Fibroblast of gingiva (primary cell): ENCODE data around the gene RIMBP2.
"Not testable (repeated sequence)": the region's sequence is repeated elsewhere in the genome, so short reads cannot be mapped to it uniquely, and the experiment has no call there.

ENCODE experiments used
- DNase-seq: peaks from one replicate; pipeline ENCODE4 v3.0.0-alpha.2; 2011; ENCODE audit warnings: low read depth

Gene RIMBP2

DNA sequence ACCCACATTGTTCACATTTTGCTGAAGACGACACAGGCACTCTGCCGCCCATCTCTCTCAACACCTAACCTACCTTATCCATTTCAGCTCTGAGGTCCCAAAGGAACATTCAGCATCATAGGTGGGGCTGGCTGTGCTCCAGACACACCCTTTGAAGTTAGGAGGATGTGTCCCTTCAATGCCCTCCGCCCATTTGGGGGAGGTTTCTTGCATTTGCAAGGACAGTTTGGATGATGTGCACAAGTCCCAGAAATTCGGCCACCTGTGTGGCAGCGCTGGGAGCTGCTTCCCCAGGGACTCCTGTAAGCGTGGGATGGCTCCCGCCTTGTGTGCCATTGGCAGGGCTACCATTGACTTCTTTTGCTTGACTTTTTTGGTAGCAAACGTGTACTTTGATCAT is 113.8 kb downstream of the RIMBP2 start:
- no peak for DNase-seq

DNA sequence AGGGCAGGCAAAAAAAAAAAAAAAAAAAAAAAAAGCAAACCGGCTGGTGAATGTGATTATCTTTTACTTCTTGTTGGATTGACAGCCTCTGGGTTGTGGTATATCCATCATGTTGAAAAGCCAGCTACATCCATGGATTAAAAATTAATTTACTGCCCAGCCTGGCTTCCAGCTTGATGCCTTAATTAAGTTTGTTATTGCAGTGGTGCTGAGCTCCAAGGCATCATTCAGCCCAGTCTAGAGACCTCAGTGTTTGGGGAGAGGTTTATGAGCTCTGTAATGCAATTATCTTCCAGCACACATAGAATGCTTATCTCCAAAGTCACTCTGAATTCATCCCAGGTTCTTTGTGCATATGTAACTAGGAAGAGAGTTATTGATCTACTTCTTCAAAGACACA is 114.8 kb downstream of the RIMBP2 start:
- DNase-seq = no peak

DNA sequence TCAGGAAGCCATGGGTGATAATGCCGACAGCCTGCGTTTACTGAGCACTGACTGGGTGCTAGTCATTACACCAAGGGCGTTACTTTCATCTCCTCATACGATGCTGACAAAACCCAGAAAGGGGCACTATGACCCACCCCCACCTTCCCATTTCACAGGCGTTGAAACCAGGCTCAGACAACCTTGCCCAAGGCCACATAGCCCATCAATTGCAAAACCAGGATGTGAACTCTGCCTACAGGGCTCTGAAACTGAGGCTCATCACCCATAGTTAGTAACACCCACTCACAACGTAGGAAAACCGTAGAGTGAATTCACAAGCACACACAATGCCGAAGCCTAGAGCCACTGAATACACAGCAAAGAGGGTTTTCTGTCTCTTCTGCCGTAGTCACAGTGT is 119.9 kb downstream of the RIMBP2 start:
- no peak for DNase-seq

DNA sequence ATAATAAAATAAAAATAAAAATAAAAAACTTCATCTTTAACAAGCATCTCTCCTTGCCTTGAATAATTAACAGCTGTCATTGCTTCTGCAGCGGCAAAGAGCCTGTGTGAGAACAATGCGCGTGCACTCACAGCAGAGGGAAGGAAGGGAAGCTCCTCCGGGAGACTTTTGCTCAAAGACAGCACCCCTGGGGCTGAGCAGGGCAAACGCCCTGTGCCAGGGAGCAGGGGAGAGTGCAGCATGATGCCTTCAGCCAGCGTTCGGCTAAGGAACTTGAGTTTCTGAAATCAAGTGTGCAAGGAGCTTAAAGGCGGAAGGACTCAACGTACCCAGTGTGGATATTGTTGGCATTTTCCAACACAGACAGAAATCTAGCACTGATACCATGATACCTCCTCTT is 120.5 kb downstream of the RIMBP2 start:
- DNase-seq = no peak

DNA sequence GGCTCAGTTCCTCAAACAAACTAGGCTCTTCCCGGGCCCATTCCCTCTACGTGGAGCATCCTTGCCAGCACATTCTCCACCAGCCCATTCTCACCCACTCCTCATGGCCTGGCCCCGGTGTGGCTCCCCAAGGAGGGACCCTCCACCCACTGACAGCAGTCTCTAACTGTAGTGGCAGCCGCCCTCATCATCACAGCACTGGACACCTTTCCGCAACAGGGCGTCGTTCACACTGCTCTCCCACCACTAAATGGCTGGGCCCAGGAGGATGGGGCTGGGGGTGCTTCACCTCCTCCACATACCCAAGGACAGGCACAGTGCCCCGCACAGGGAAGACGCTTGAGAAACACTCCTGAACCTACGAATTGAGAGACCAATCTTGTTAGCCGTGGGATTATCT is 123.0 kb downstream of the RIMBP2 start:
- no peak for DNase-seq

DNA sequence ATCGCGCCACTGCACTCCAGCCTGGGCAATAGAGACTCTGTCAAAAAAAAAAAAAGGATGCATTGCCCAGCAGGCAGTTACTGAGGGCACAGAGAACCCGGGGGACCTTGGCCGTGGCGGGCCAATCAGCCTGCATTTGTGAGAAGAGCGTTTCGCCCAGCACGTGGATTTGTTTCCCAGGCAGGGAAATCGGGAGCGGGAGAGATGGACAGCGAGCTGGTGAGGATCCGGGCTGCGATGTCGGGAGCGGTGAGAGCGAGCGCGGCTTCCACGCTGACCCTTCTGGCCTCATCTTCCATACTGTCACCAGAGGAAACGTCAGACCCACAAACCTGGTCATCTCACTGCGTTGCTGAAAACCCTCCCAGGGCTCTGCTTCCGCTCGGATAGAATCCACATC is 123.5 kb downstream of the RIMBP2 start:
- no peak for DNase-seq

DNA sequence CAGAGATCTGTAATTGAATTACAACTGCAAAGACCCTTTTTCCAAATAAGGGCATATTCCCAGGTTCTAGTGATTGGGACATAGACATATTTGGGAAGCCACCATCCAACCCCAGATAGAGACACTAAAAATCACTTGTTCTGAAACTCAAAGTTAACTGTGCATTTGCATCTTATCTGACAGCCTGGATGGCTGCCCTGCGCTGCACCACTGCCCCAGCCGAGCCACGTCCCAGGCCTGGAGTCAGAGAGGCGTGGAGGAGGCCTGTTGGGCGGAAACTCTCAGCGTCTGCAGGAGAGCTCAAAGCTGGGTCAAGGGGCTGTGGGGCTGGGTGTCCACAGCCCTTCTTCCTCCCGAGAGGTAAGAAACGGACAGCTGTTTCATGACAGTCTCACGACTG is 124.4 kb downstream of the RIMBP2 start:
- DNase-seq = no peak

DNA sequence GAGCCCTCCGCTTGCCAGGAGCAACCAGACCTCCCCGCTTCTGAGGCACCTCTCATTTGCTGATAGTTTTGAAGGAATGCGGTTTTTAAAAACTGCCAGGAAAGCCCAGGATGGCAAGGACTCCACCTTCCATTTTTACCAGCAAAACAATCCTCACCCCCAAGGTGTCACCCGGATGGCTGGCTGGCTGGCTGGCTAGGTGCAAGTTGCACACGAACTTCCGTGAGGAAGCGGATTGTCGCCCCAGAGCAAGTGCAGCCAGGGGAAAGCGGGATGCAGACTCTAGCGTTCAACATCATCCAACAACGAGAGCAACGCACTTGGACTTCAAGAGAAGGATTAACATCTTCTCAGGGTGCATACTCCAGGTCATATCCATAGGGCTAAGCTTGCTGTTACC is 125.4 kb downstream of the RIMBP2 start:
- DNase-seq = no peak

DNA sequence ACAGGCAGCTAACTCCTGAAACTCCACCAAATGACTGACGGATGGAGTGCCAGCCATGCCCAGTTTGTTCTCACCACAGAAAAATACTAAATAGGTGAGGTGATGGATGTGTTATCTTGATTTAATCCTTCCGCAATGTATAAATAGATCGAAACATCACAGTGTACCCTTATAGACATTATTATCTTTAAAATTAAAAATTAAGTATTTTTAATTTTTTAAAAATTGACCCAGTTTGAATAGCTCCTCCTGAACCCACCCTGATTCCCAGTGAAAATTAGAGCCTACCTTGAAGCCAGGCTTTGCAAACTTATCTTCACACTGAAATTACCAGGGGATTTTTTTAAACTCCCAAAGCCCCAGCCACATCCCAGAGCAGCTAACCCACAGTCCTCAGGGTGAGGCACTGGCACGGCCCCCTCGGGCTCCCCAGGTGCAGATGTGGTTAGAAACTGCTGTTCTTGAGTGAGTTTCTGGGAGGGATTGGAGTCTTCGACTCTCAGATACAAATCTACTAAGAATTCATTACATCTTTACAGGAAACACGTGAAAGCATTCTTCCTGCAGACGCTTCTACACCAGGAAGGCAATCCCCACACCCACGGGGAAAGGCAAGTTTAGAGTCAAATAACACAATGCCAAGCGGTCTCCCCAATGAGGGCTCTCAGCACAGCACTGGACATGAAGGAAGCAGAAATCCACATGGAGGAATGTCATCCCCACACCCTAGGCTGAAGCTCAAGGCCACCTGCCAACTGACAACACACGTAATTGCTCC is 126.4 kb downstream of the RIMBP2 start:
- DNase-seq = no peak

DNA sequence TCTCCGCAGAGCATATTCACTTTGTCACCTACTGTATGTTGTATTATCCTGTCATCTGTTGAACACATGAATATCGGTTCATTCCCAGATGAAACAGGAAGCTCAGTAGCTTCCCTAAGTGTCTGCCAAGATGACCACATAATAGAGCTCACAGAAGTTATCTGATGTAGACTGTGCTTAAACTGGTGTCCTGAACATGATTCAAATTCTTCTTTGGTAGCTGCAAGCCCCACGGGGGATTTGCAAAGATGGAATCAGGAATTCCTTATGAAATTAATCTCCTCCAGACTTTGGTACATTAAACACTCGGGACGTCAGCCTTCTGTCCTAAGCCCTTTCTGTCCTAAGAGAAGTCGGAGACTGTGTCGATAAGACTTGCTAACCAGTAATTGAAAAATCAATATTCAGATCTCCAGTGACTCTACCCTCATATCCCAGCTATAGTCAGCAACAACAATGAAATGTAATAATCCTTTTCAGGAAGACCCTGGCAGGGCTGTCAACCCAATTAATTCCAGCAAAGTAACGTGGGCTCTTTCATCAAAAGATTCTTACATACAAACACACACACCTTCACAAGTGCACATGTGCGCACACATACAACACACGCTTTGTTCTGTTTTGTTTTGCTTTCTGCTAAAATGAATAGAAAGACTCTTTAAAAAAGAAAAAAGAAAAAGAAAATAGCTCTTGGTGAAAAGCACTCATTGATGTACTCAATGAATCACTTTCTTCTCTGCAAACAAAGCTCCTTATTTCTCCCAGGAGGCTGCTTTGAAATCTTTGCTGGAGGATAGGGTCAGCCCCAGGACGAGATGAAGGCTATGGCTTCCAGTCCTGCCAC is 127.2 kb downstream of the RIMBP2 start:
- no peak for DNase-seq

DNA sequence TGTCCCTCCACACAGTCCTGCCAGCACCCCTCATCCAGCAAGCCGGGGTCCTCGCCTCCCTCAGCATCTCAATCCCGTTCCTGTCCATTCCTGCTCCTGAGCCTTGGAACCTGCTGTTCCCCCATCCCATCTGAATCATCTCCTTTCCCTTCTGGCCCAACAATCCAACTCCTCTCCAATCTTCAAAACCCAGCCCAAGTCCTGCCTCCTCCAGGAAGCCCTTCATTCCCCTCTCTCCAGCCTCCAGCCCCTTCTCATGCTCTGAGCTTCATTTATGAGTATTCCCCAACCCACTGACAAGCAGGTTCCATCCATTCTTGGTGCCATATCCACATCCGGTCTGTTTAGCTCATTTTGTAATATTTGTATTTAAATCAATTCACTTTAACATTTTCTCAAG is 128.1 kb downstream of the RIMBP2 start:
- DNase-seq = no peak

DNA sequence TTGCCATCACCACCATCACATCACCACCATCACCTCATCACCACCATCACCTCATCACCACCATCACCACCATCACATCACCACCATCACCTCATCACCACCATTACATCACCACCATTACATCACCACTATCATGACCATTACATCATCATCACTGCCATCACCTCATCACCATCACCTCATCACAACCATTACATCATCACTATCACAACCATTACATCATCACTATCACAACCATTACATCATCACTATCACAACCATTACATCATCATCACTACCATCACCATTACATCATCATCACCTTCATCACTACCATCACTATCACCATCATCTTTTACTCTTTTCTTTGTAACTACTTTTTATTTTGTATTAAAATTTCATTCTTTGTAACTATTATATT is 131.6 kb downstream of the RIMBP2 start:
- DNase-seq = not testable (repeated sequence)

DNA sequence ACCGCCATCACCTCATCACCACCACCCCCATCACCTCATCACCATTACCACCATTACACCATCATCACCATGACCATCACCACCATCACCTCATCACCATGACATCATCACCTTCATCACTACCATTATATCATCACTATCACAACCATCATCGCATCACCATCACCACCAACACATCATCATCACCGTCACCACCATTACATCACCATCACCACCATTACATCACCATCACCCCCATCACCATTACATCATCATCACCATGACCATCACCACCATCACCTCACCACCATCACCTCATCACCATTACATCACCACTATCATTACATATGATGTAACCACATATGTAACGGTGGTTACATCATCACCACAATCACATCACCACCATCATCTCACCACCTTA is 132.3 kb downstream of the RIMBP2 start:
- no peak for DNase-seq

DNA sequence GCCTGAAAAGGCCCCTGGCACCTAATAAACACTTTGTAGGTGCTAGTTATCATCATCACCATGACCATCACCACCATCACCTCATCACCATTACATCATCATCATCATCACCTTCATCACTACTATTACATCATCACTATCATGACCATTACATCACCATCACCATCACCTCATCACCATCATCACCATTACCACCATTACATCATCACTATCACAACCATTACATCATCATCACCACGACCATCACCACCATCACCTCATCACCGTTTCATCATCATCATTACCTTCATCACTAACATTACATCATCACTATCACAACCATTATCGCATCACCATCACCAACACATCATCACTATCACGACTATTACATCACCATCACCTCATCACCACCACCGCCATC is 132.8 kb downstream of the RIMBP2 start:
- DNase-seq = no peak

DNA sequence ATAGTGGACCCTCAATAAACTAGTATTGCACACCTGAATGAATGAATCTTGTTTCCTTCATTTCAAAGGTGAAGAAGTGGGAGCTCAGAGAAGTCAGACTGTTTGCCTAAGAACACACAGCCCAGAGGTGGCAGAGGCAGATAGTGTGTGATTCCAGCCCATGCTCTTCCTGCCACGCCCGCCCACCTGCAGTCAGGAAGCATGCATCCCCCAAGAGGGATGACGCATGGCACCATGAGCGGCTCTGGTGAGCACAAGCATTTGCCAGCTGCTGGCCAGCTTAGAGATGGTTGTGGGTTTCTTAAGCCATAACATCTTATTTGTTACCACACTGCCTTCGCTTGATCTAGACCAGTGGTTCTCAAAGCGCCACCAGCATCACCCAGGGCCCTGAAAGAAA is 133.8 kb downstream of the RIMBP2 start:
- no peak for DNase-seq

DNA sequence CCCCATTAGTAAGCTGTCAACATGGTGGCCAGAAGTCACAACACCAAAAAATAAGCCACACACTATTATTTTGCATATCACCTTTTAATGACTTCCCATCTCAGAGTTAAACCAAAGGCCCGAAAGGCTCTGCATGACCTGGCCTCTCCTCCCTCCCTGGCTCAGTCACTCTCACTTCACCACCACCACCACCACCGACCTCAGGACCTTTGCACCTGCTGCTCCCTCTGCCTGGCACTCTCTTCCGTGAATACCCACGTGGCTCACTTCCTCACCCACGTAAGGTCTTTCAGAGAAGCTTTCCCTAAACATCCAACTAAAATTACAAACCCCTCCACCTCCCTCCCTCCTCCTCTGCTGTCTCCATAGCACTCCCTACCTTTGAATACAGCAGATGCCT is 134.3 kb downstream of the RIMBP2 start:
- no peak for DNase-seq

DNA sequence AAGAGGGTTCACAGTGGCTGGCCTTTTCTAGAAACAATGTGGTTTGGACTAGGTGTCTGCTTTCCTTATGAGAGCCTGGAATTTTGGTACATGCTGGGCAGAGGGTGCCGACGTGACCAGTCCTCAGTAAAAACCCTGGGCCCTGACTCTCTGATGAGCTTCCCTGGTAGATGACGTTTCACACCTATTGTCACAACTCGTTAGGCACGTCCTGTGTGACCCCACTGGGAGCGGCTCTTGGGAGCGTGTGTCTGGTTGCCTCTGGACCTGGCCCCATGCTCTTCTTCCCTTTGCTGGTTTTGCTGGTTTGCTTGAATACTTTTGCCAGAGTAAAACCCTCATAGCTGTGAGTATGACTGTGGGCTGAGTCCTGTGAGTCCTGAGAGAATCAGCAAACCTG is 136.9 kb downstream of the RIMBP2 start:
- no peak for DNase-seq

DNA sequence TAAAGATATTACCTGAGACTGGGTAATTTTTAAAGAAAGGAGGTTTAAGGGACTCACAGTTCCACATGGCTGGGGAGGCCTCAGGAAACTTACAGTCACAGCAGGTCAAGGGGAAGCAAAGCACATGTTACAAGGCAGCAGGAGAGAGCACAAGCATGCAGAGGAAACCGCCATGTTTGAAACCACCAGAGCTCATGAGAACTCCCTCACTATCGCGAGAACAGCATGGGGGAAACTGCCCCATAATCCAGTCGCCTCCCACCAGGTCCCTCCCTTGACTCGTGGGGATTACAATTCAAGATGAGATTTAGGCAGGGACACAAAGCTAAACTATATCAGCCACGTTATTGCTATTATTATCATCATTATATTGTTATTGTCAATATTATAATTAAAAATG is 138.7 kb downstream of the RIMBP2 start:
- DNase-seq = no peak

DNA sequence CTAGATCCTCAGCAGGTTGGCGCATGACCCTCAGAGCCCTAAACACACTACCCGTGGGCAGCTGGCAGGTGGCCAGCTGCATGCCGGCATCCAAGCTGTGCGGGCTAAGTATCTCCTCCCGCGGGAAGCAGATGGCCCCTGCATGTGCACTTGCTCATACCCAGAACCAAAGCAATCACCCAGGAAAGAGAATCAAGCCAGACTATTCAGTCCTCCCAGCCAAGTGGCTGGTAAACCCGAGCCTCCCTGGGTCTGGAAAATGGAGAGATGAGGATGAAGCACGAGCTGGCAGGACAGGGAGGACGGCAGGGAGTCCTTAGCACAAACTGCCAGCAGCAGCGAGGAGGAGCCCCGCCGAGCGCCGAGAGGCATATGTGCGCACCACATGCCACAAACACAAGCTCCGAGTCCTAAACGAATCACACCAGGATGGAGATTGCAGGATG is 139.7 kb downstream of the RIMBP2 start:
- DNase-seq = no peak

DNA sequence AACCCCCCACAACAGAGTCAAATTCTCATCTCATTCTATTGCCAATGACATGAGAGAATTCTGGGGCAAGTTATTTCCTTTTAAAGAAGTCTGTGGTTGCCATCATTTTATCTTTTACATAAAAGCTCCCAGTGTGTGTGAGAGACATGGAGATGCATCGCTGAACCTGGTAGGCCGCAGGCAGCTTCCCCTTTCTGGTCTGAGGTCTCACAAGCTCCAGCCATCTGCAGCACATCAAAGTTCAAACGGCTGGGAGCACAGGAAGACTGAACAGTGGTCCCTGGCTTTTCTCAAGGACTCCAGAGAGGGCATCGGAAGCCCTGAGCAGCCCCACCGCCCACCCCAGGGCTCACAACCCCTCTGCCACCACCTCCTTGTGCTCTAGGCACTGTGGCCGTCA is 141.7 kb downstream of the RIMBP2 start:
- no peak for DNase-seq

DNA sequence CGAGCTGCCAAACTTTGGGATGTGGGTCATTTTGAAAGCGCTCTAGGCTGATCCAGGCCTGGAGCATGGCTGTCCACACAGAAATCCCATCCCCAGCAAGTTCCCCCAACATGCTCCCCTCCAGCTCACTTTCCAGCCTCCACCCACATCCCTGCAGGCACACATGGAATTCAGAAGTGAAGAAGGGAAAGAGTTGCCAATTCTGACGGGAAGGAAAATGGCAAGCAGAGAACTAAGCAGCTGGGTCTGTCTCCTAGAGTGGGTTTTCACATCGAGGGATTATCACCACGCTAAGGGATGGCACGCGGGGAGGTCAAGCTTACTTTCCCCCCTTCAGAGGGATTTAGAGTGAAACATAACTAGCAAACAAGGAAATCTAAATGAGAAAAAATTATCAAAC is 142.3 kb downstream of the RIMBP2 start:
- no peak for DNase-seq

DNA sequence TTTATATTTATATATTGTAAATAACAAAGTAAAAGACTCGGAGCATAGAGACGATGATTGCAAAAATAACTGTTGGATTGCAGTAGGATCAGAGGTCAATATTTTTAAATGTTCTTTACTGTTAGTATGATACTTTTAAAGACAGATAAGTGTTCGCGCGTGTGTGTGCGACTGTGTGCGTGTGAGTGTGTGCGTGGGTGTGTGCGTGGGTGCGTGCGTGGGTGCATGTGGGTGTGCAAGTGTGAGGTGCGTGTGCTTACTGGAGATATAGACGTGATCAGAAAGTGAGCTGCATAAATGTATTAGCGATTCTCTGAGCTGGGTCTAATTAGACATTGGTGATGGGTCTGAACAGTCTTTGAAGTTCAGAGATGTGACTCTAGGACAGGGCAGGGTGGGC is 142.9 kb downstream of the RIMBP2 start:
- no peak for DNase-seq

DNA sequence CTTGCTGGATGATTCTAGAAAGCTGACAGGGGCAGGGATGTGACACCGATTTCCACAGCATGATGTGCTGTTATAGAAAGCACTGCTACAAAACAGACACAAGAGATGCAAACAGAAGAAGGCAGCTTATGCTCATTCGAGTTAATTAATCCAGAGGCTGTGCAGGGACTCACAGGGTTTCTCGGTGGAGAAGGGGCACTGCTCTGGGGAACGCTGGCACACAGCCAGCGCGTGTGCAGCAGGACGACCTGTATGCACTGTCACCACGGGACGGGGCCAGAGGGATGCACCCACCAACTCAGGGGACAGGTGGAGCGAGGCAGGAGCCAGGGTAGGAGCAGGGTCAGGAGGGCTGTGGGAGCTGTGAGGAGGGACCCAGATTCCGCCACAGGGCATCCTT is 143.5 kb downstream of the RIMBP2 start:
- DNase-seq = no peak

DNA sequence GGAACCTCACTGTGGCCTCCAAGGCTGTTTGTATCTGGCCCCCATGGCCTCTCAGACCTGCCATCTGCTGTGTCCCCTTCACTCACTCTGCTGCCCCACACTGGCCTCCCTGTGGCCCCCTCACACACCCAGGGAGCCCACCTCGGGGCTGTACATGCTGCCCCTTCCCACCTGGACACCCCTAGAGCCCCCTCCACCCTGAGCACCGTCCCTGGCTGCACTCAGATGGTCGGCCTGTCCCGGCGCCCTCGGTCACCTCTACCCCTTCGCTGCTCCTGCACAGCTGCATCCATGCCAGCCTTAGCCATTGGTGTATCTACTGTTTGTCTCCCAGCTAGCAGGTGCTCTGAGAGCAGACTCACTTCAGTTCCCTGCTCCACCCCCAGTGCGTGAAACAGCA is 144.4 kb downstream of the RIMBP2 start:
- DNase-seq = no peak
